ENCODE measurements around the gene BAAT.

DNA sequence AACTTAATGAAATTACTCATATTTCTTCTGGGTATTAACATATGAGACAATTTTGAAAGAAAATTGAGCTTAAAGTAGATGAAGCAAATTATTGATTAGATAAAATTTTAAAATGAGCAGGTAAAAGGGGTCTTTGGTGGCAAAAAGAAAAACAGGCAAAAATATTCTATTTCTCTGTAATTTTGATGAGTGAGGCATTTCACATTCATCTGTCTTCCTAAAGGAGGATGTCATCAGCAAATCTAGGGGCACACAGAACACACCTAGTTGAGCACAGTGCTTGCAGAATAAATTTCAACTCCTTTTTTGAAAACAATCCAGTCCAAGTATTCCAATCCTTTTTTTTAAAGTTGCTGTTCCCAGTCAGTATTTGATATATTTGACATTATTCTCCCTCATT, 30.0 kb upstream of the BAAT start:
- TF ChIP-seq ZC3H10 (CRISPR knock-in tag; IDR thresholded peaks at IDR 0.05) (no peak), ESRRG (CRISPR knock-in tag; IDR thresholded peaks at IDR 0.05) (no peak), RARB (CRISPR knock-in tag; IDR thresholded peaks at IDR 0.05) (no peak), SNAI2 (CRISPR knock-in tag; IDR thresholded peaks at IDR 0.05) (no peak), ARNTL (CRISPR knock-in tag; IDR thresholded peaks at IDR 0.05; ENCODE audit: borderline replicate concordance, low read depth) (no peak), ZFP3 (CRISPR knock-in tag; IDR thresholded peaks at IDR 0.05) (no peak), ZNF565 (CRISPR knock-in tag; conservative IDR thresholded peaks at IDR 0.05; ENCODE audit: low read depth) (no peak), CREB5 (CRISPR knock-in tag; IDR thresholded peaks at IDR 0.05; ENCODE audit: low read depth) (no peak), OSR1 (CRISPR knock-in tag; IDR thresholded peaks at IDR 0.05) (no peak)
- TF ChIP-seq, protein P1, sequence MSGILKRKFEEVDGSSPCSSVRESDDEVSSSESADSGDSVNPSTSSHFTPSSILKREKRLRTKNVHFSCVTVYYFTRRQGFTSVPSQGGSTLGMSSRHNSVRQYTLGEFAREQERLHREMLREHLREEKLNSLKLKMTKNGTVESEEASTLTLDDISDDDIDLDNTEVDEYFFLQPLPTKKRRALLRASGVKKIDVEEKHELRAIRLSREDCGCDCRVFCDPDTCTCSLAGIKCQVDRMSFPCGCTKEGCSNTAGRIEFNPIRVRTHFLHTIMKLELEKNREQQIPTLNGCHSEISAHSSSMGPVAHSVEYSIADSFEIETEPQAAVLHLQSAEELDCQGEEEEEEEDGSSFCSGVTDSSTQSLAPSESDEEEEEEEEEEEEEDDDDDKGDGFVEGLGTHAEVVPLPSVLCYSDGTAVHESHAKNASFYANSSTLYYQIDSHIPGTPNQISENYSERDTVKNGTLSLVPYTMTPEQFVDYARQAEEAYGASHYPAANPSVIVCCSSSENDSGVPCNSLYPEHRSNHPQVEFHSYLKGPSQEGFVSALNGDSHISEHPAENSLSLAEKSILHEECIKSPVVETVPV (CRISPR knock-in tag; IDR thresholded peaks at IDR 0.05), result no peak
